Right cardiac atrium (tissue), 5 donors: Measurements from ENCODE around the gene SYNJ2. TPM values are rescaled to one million over a fixed set of nuclear protein-coding genes. Genes with fewer than 3 reads are reported as not detected.
A peak's percentile ranks its signal among the peaks of the same experiment; 100 is the strongest.

ENCODE experiments used
- ATAC-seq, 2 donors: fragments of 200-7000 bp; cut with Tn5 transposase; one replicate each; pipeline versions ENCODE4 v1.8.0 to v1.9.1; 2020; ENCODE audit warnings: moderate library complexity in 2 of 2, mild to moderate bottlenecking in 1 of 2
- DNase-seq, 3 donors: peaks; one replicate each; pipeline ENCODE4 v3.0.0-alpha.2; 2020
- H3K27ac ChIP-seq: one replicate; pipeline ENCODE4 v1.5.1; 2013; ENCODE audit warnings: mild to moderate bottlenecking, low read length, control low read depth, moderate library complexity
- H3K27me3 ChIP-seq: one replicate; pipeline ENCODE4 v1.6.1; 2013; ENCODE audit not compliant: control insufficient read depth, insufficient read depth
- H3K4me1 ChIP-seq: one replicate; pipeline ENCODE4 v1.6.1; 2013; ENCODE audit warnings: low read length; ENCODE audit not compliant: control insufficient read depth, insufficient read depth
- H3K4me3 ChIP-seq: one replicate; pipeline ENCODE4 v1.5.1; 2013; ENCODE audit warnings: low read length, control low read depth
- H3K9me3 ChIP-seq: one replicate; pipeline ENCODE4 v1.6.1; 2013; ENCODE audit warnings: low read length; ENCODE audit not compliant: control insufficient read depth
- WGBS: extraction: QIAGEN DNeasy Blood & Tissue Kit; methylation state at CpG from one replicate; pipeline ENCODE4 v1.1.7; 2013; 5-methylcytosine and 5-hydroxymethylcytosine counted together
- intact Hi-C, 4 donors: fragments of 100-400 bp; cut with DNase I; formaldehyde crosslinking; loops; one replicate each; pipeline versions ENCODE4 v1.11.0 to v1.14.0; 2022 to 2023
- polyA plus RNA-seq: library from polyadenylated mRNA; stranded (reverse); fragments of 200-250 nt; gene quantifications from one replicate; pipeline ENCODE4 v1.2.3, GENCODE V29; 2013
- total RNA-seq, 4 donors: library from RNA; stranded (reverse); fragmentation: NEBNext Ultra II Directional; extraction: Animal tissue kit (Norgen Biotek cat#: 25700); gene quantifications; one replicate each; pipeline ENCODE4 v1.2.1, GENCODE V29; 2021
- donor health status: healthy with polysubstance abuse.
- donor health status: DM: no; HTN: yes; CAD: no.
- donor health status: DM: no; HTN: no; CAD: no.
- donor health status: DM: no; HTN: yes; CAD: no; lungs with severe emphysema.
- donor health status: DM: yes; HTN: yes; CAD: no.

Gene SYNJ2
- total and polyA plus RNA-seq, 5 donors, result 9.5 to 26.3 (median 19.6) TPM

GRCh38 chr6:158026054-158026900 is 44.6 kb downstream of the SYNJ2 start:
- H3K4me3 ChIP-seq, result no peak overlapping the region
- peaks cover 24% of the 10 kb centered on the region for H3K4me1 ChIP-seq
- H3K27ac ChIP-seq, result peak overlapping the region; percentile 58
- DNase-seq (peak; percentile 91 to 93 (median 92)), ATAC-seq (peak; percentile 82 to 91)
- H3K9me3 ChIP-seq, result no peaks in the 10 kb centered on the region
- no peaks in the 10 kb centered on the region for H3K27me3 ChIP-seq
- intact Hi-C loops, result no loop called here
- 20% methylated on average over 21 of the region's 21 CpGs for WGBS

- H3K27me3 ChIP-seq, result no peaks in the 10 kb centered on the region
- WGBS, result 73% methylated on average over 23 of the region's 23 CpGs
- intact Hi-C loops, result no loop called here
- DNase-seq (peak in 2 of 3 donors; percentile 62 to 66), ATAC-seq (peak in 1 of 2 donors; percentile 1)
- H3K9me3 ChIP-seq, result no peaks in the 10 kb centered on the region
- H3K4me3 ChIP-seq, result no peak overlapping the region
- H3K4me1 ChIP-seq, result peaks cover 27% of the 10 kb centered on the region
- peak overlapping the region; percentile 10 for H3K27ac ChIP-seq
Measured at GRCh38 chr6:158026901-158027589, 45.4 kb downstream of the SYNJ2 start.

- ATAC-seq (no peak), DNase-seq (peak in 2 of 3 donors; percentile 72)
- intact Hi-C loops, result no loop called here
- no peak overlapping the region for H3K27ac ChIP-seq
- no peak overlapping the region for H3K4me3 ChIP-seq
- no peaks in the 10 kb centered on the region for H3K9me3 ChIP-seq
- no peaks in the 10 kb centered on the region for H3K27me3 ChIP-seq
- H3K4me1 ChIP-seq, result peaks cover 33% of the 10 kb centered on the region
- WGBS, result 59% methylated on average over 22 of the region's 22 CpGs
Measured at GRCh38 chr6:158027590-158028285, 46.1 kb downstream of the SYNJ2 start.

GRCh38 chr6:158028421-158028820 is 46.8 kb downstream of the SYNJ2 start:
- H3K9me3 ChIP-seq, result no peaks in the 10 kb centered on the region
- no peak for ATAC-seq
- peaks cover 37% of the 10 kb centered on the region for H3K4me1 ChIP-seq
- 77% methylated on average over 9 of the region's 9 CpGs for WGBS
- peak in 1 of 3 donors; percentile 72 for DNase-seq
- H3K27me3 ChIP-seq, result no peaks in the 10 kb centered on the region
- no peak overlapping the region for H3K4me3 ChIP-seq
- intact Hi-C loops, result no loop called here
- no peak overlapping the region for H3K27ac ChIP-seq

- no peak overlapping the region for H3K27ac ChIP-seq
- intact Hi-C loops, result no loop called here
- WGBS, result 94% methylated on average over 8 of the region's 8 CpGs
- no peak for ATAC-seq
- no peaks in the 10 kb centered on the region for H3K27me3 ChIP-seq
- DNase-seq, result peak in 1 of 3 donors; percentile 37
- H3K9me3 ChIP-seq, result no peaks in the 10 kb centered on the region
- no peak overlapping the region for H3K4me3 ChIP-seq
- peaks cover 37% of the 10 kb centered on the region for H3K4me1 ChIP-seq
Measured at GRCh38 chr6:158028876-158029275, 47.2 kb downstream of the SYNJ2 start.

GRCh38 chr6:158029668-158030230 is 48.1 kb downstream of the SYNJ2 start:
- Histone ChIP-seq H3K27me3 (no peaks in the 10 kb centered on the region), H3K9me3 (no peaks in the 10 kb centered on the region), H3K4me3 (no peak overlapping the region), H3K4me1 (peaks cover 37% of the 10 kb centered on the region), H3K27ac (no peak overlapping the region)
- ATAC-seq (no peak), DNase-seq (peak in 1 of 3 donors; percentile 18)
- WGBS, result 96% methylated on average over 10 of the region's 10 CpGs
- intact Hi-C loops, result no loop called here

GRCh38 chr6:158030380-158031300 is 49.0 kb downstream of the SYNJ2 start:
- WGBS, result 86% methylated on average over 16 of the region's 16 CpGs
- DNase-seq, result peak in 1 of 3 donors; percentile 34

GRCh38 chr6:158031381-158032353 is 50.0 kb downstream of the SYNJ2 start:
- Histone ChIP-seq H3K9me3 (no peaks in the 10 kb centered on the region), H3K4me1 (peaks cover 31% of the 10 kb centered on the region), H3K27me3 (no peaks in the 10 kb centered on the region), H3K27ac (peak overlapping the region; percentile 70), H3K4me3 (no peak overlapping the region)
- WGBS, result 27% methylated on average over 20 of the region's 20 CpGs
- intact Hi-C loops, result no loop called here
- ATAC-seq (peak; percentile 70 to 75), DNase-seq (peak; percentile 78 to 91 (median 85))

More at GRCh38 chr6:158030380-158031300, 49.0 kb downstream of the SYNJ2 start:
- intact Hi-C loops, result no loop called here
- peaks cover 37% of the 10 kb centered on the region for H3K4me1 ChIP-seq
- no peak overlapping the region for H3K4me3 ChIP-seq
- peak overlapping the region; percentile 70 for H3K27ac ChIP-seq
- no peaks in the 10 kb centered on the region for H3K9me3 ChIP-seq
- ATAC-seq, result no peak
- no peaks in the 10 kb centered on the region for H3K27me3 ChIP-seq

GRCh38 chr6:158032354-158032733 is 50.7 kb downstream of the SYNJ2 start:
- Histone ChIP-seq H3K4me1 (peaks cover 24% of the 10 kb centered on the region), H3K27ac (peak overlapping the region; percentile 16), H3K9me3 (no peaks in the 10 kb centered on the region), H3K4me3 (no peak overlapping the region), H3K27me3 (no peaks in the 10 kb centered on the region)
- DNase-seq (peak in 1 of 3 donors; percentile 67), ATAC-seq (no peak)
- intact Hi-C loops, result no loop called here
- WGBS, result 81% methylated on average over 9 of the region's 9 CpGs
